GM12865 (cell line): ENCODE results near the gene HAUS5.

Experiments used
- DNase-seq: peaks from one replicate; pipeline ENCODE4 v3.0.0; 2010; ENCODE audit warnings: low read depth
- H3K4me3 ChIP-seq: 2 replicates; pipeline ENCODE4 v1.5.1; 2011; ENCODE audit warnings: mild to moderate bottlenecking, low read depth, low read length, control low read depth
- CTCF ChIP-seq: IDR thresholded peaks from 2 replicates; pipeline ENCODE4 v1.5.1; 2011; ENCODE audit warnings: low read length, control low read depth, low read depth, inconsistent platforms; ENCODE audit not compliant: insufficient read depth; ENCODE audit errors: missing control alignments

Gene HAUS5

DNA sequence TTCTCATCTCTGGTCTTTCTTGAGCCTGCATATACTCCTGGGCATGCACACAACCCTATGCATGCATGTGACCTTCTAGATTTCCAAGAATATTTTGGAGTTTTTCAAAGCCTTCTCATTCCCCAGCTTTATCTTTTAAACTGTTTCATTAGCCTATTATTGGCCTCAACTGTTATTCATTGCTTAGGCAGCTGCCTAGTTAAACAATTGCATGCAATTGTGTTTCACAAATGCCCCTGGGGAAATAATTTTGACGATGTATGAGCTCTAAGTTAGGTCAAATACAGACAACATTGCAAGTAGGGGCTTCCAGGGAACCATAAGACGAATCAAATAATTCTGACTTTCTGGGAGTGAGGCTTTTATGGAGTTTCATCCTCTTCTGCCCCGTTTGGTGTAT lies 51.4 kb downstream of the HAUS5 start:
- no peak overlapping the region for H3K4me3 ChIP-seq
- no peak for DNase-seq
- TF ChIP-seq CTCF, result no peak

- no peak overlapping the region for H3K4me3 ChIP-seq
- no peak for DNase-seq
- TF ChIP-seq CTCF, result no peak
Measured at GRCh38 chr19:35665157-35665556, 52.6 kb downstream of the HAUS5 start.

DNA sequence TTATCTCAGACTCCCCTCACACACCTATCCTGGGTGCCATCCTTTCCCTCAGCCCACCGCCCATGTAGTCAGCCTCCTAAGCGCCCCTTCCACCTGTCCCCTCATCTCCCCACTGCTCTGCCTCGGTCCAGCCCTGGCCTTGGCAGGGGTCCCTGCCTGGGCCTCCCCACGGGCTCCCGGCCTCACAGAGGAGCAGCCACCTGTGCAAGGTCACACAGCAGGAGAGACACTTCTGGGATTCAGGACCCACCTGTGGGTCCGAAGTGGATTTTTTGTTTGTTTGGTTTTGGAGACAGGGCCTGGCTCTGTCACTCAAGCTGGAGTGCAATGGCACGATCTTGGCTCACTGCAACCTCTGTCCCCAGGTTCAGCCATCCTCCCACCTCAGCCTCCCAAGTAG lies 53.1 kb downstream of the HAUS5 start:
- DNase-seq, result no peak
- no peak for TF ChIP-seq CTCF
- no peak overlapping the region for H3K4me3 ChIP-seq

DNA sequence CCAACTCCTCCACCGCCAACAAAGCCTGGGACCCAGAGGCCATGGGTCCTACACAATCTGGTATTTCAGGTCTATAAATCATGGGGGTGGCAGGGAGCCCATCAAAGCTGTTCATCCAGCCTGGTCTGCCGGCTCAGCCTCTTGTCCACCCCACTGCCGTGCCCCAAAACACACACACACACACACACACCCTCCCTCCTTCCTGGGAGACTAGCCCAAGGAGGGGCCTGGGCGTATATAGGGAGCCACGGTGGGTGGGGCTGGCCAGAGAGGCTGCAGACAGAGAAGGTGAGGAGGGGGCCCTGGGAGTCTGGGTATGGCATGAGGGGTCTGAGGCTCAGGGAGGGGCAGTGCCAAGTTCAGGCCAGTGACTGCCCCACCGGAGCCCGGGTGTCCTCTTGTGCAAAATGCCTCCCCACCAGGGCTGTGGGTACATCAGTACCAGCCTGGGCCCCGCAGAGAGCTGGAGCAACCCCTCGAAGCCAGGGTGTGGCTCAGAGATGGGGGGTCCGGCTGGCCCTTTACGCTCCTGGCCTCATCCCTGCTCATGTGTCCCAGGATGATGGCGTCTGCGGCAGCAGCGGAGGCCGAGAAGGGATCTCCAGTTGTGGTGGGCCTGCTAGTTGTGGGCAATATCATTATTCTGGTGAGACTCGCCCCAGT lies 53.8 kb downstream of the HAUS5 start, which contains the start of gene UPK1A:
Gene UPK1A (plus strand): TSS at position 267 of the 663 bp plus-strand sequence. CDS start 296 bp downstream, at position 563.
- DNase-seq, result no peak
- no peak within 1 kb of the TSS for H3K4me3 ChIP-seq

DNA sequence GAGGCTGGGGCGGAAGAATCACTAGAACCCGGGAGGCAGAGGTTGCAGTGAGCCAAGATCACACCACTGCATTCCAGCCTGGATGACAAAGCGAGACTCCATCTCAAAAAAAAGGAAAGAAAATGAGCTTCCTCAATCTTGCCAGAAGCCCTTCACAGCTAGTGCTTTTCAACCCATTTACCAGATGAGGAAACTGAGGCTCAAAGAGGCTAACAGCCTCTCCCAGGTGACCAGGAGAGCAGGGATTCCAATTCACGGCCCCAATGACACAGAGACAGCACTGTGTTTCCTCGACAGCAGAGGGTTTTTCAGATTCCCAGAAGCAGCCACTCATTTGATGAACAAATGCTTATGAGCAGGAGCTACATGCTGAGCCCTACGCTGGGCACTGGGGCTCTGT lies 57.0 kb downstream of the HAUS5 start:
- no peak for DNase-seq
- no peak for TF ChIP-seq CTCF
- H3K4me3 ChIP-seq, result no peak overlapping the region

More for the DNA sequence above, 53.8 kb downstream of the HAUS5 start, which contains the start of gene UPK1A:
- TF ChIP-seq CTCF, result no peak

GRCh38 chr19:35669974-35670373 lies 57.4 kb downstream of the HAUS5 start:
- no peak for DNase-seq
- no peak overlapping the region for H3K4me3 ChIP-seq
- TF ChIP-seq CTCF, result no peak

- H3K4me3 ChIP-seq, result no peak overlapping the region
- DNase-seq, result no peak
- no peak for TF ChIP-seq CTCF
Measured at GRCh38 chr19:35670686-35671085, 58.2 kb downstream of the HAUS5 start.
